CD14-positive monocyte (primary cell): ENCODE results near the gene OTUD7B. TPM values are rescaled to one million over a fixed set of nuclear protein-coding genes. Genes with fewer than 3 reads are reported as not detected.

ENCODE experiments used
- DNase-seq, 3 donors: peaks; one replicate each; pipeline ENCODE4 v3.0.0-alpha.2; 2011 to 2022
- H2AFZ ChIP-seq: 2 replicates; pipeline ENCODE4 v1.6.0; 2012; ENCODE audit warnings: mild to moderate bottlenecking, low read depth, low read length, inconsistent platforms; ENCODE audit not compliant: insufficient read depth, poor library complexity, severe bottlenecking
- H3K27ac ChIP-seq, 2 donors: 1 replicate in 1 of 2; 2 replicates in 1 of 2; pipeline ENCODE4 v1.5.1; 2012 to 2013; ENCODE audit warnings: low read length in 2 of 2, control low read depth in 1 of 2, inconsistent platforms in 1 of 2, low read depth in 1 of 2, mild to moderate bottlenecking in 1 of 2
- H3K27me3 ChIP-seq, 2 donors: one replicate each; pipeline versions ENCODE4 v1.6.0 to v1.6.1; 2011 to 2013; ENCODE audit warnings: low read length in 2 of 2; ENCODE audit not compliant: control insufficient read depth in 2 of 2, insufficient read depth in 2 of 2
- H3K36me3 ChIP-seq, 2 donors: replicated peaks in 1 of 2; 1 replicate in 1 of 2; 2 replicates in 1 of 2; pipeline versions ENCODE4 v1.5.1 to v1.6.1; 2012 to 2013; ENCODE audit warnings: low read length in 2 of 2, control low read depth in 1 of 2, inconsistent platforms in 1 of 2, mild to moderate bottlenecking in 1 of 2; ENCODE audit not compliant: insufficient read depth in 2 of 2, control insufficient read depth in 1 of 2
- H3K4me1 ChIP-seq, 2 donors: 1 replicate in 1 of 2; 2 replicates in 1 of 2; pipeline versions ENCODE4 v1.5.1 to v1.6.1; 2012 to 2013; ENCODE audit warnings: low read length in 2 of 2, control low read depth in 1 of 2, inconsistent platforms in 1 of 2, mild to moderate bottlenecking in 1 of 2, moderate library complexity in 1 of 2; ENCODE audit not compliant: insufficient read depth in 2 of 2, control insufficient read depth in 1 of 2
- H3K4me2 ChIP-seq: replicated peaks from 2 replicates; pipeline ENCODE3; 2012; ENCODE audit warnings: low read length, moderate library complexity, mild to moderate bottlenecking; ENCODE audit not compliant: poor library complexity, severe bottlenecking; ENCODE audit errors: extremely low read depth
- H3K4me3 ChIP-seq, 3 experiments: fragments of 200-600 bp in 1 of 3; sonication (generic) in 1 of 3; replicated peaks in 1 of 3; 1 replicate in 2 of 3; 2 replicates in 1 of 3; pipeline ENCODE4 v1.5.1; 2011 to 2013; ENCODE audit warnings: low read length in 3 of 3, mild to moderate bottlenecking in 3 of 3, control low read depth in 2 of 3, low read depth in 2 of 3, inconsistent platforms in 1 of 3, moderate library complexity in 1 of 3
- H3K79me2 ChIP-seq: 2 replicates; pipeline ENCODE4 v1.6.0; 2012; ENCODE audit warnings: mild to moderate bottlenecking, control low read depth, inconsistent platforms, low read length, moderate library complexity; ENCODE audit not compliant: insufficient read depth
- H3K9ac ChIP-seq: 2 replicates; pipeline ENCODE4 v1.6.0; 2017; ENCODE audit warnings: low read length, mild to moderate bottlenecking; ENCODE audit not compliant: insufficient read depth, poor library complexity, severe bottlenecking
- H3K9me3 ChIP-seq, 2 donors: replicated peaks in 1 of 2; 1 replicate in 1 of 2; 2 replicates in 1 of 2; pipeline versions ENCODE4 v1.5.1 to v1.6.1; 2012 to 2013; ENCODE audit warnings: low read length in 2 of 2, control low read depth in 1 of 2; ENCODE audit not compliant: control insufficient read depth in 1 of 2, insufficient read depth in 1 of 2
- H4K20me1 ChIP-seq: 2 replicates; pipeline ENCODE4 v1.6.0; 2012; ENCODE audit warnings: mild to moderate bottlenecking, low read length, control low read depth, moderate library complexity; ENCODE audit not compliant: insufficient read depth
- H3K27ac Mint-ChIP-seq, 7 donors: one replicate each; pipeline ENCODE4 v1.8.0; 2020; ENCODE audit warnings: mild to moderate bottlenecking in 7 of 7, mixed read lengths in 7 of 7, moderate library complexity in 6 of 7, inconsistent platforms in 2 of 7
- H3K27me3 Mint-ChIP-seq, 3 donors: one replicate each; pipeline ENCODE4 v1.8.0; 2021 to 2022; ENCODE audit warnings: low read depth in 3 of 3, mild to moderate bottlenecking in 3 of 3, mixed read lengths in 3 of 3, moderate library complexity in 3 of 3, inconsistent platforms in 1 of 3
- H3K36me3 Mint-ChIP-seq, 2 donors: one replicate each; pipeline ENCODE4 v1.8.0; 2020; ENCODE audit warnings: mixed read lengths in 2 of 2, inconsistent platforms in 1 of 2, mild to moderate bottlenecking in 1 of 2
- H3K4me1 Mint-ChIP-seq: one replicate; pipeline ENCODE4 v1.8.0; 2020; ENCODE audit warnings: mild to moderate bottlenecking, mixed read lengths
- H3K4me3 Mint-ChIP-seq, 2 donors: one replicate each; pipeline ENCODE4 v1.8.0; 2020; ENCODE audit warnings: mild to moderate bottlenecking in 2 of 2, mixed read lengths in 2 of 2, moderate library complexity in 1 of 2
- H3K9me3 Mint-ChIP-seq, 7 donors: one replicate each; pipeline ENCODE4 v1.8.0; 2020 to 2022; ENCODE audit warnings: mixed read lengths in 7 of 7, mild to moderate bottlenecking in 6 of 7, moderate library complexity in 6 of 7, inconsistent platforms in 2 of 7
- CTCF ChIP-seq: fragments of 200-600 bp; IDR thresholded peaks from one replicate; pipeline ENCODE4 v1.8.0; 2022; ENCODE audit warnings: antibody characterized with exemption, mild to moderate bottlenecking
- WGBS: methylation state at CpG from one replicate; pipeline ENCODE4 v1.1.5; 2013; ENCODE audit warnings: missing lambda C conversion rate; ENCODE audit not compliant: insufficient coverage; 5-methylcytosine and 5-hydroxymethylcytosine counted together
- intact Hi-C, 2 donors: fragments of 100-400 bp; cut with micrococcal nuclease; formaldehyde crosslinking; loops; one replicate each; pipeline versions ENCODE4 v1.15.0 to v1.15.1; 2023
- polyA plus RNA-seq, 3 donors: library from polyadenylated mRNA; depleted of rRNA in 1 of 3; unstranded in 2 of 3; stranded (reverse) in 1 of 3; fragments of 300-500 nt in 2 of 3; fragments of >200 nt in 1 of 3; fragmentation: Illumina TruSeq in 2 of 3; gene quantifications; 1 replicate in 2 of 3; 2 replicates in 1 of 3; pipeline ENCODE4 v1.2.3, GENCODE V29; 2012 to 2021

Gene OTUD7B
- polyA plus RNA-seq, 3 donors, result 0.03 TPM; not detected in 2

GRCh38 chr1:150001415-150001814 is 9.1 kb downstream of the OTUD7B start:
- Histone ChIP-seq H3K9me3 (peaks cover 0 to 19% of the 10 kb centered on the region in 2 donors), H3K4me3 (no peak overlapping the region), H3K36me3 (no peaks in the 10 kb centered on the region), H3K4me1 (peaks cover 19 to 21% of the 10 kb centered on the region in 2 donors), H4K20me1 (peaks cover 37% of the 10 kb centered on the region), H3K9ac (no peak overlapping the region), H3K4me2 (no peak overlapping the region), H3K27me3 (peaks cover 92 to 93% of the 10 kb centered on the region in 2 donors), H2AFZ (no peak overlapping the region), H3K27ac (no peak overlapping the region), H3K79me2 (no peaks in the 10 kb centered on the region)
- Mint-ChIP-seq H3K4me1 (peaks cover 24% of the 10 kb centered on the region), H3K27me3 (peaks cover 86 to 97% (median 95%) of the 10 kb centered on the region in 3 donors), H3K27ac (no peak overlapping the region), H3K36me3 (peaks cover 0 to 11% of the 10 kb centered on the region in 2 donors), H3K9me3 (peaks cover 0 to 15% (median 7%) of the 10 kb centered on the region in 7 donors), H3K4me3 (peak overlapping the region in 1 of 2 donors; percentile 85)
- no peak for DNase-seq
- TF ChIP-seq CTCF, result no peak
- WGBS, result no CpG with 5 or more reads among the region's 1 CpG
- intact Hi-C loops, result no loop called here

- Histone ChIP-seq H3K9me3 (peaks cover 0 to 29% of the 10 kb centered on the region in 2 donors), H3K4me2 (peak overlapping the region; percentile 42), H3K4me3 (peak overlapping the region in 1 of 3 experiments; percentile 39), H3K27me3 (peaks cover 94 to 95% of the 10 kb centered on the region in 2 donors), H2AFZ (no peak overlapping the region), H3K36me3 (no peaks in the 10 kb centered on the region), H3K4me1 (peaks cover 19 to 24% of the 10 kb centered on the region in 2 donors), H3K9ac (no peak overlapping the region), H3K79me2 (no peaks in the 10 kb centered on the region), H3K27ac (no peak overlapping the region), H4K20me1 (peaks cover 43% of the 10 kb centered on the region)
- DNase-seq, result peak; percentile 85 to 97 (median 93)
- peaks cover 0 to 10% (median 3%) of the 10 kb centered on the region in 7 donors for H3K9me3 Mint-ChIP-seq
- H3K27me3 Mint-ChIP-seq, result peaks cover 86 to 96% (median 94%) of the 10 kb centered on the region in 3 donors
- WGBS, result 16% methylated on average over 6 of the region's 6 CpGs
- peaks cover 0 to 4% of the 10 kb centered on the region in 2 donors for H3K36me3 Mint-ChIP-seq
- peak overlapping the region in 5 of 7 donors; percentile 29 to 90 (median 72) for H3K27ac Mint-ChIP-seq
- H3K4me3 Mint-ChIP-seq, result peak overlapping the region; percentile 10 to 86
- H3K4me1 Mint-ChIP-seq, result peaks cover 22% of the 10 kb centered on the region
- intact Hi-C loops, result loop anchor here in 1 of 2 donors (5.0 kb wide), 1 partner anchor 60 kb away; the partner anchor contains the start of gene MTMR11
- no peak for TF ChIP-seq CTCF
Measured at GRCh38 chr1:149997585-149998262, 12.8 kb downstream of the OTUD7B start.
